ENCODE results near the gene PLS3. TPM values are rescaled to one million over a fixed set of nuclear protein-coding genes. Genes with fewer than 3 reads are reported as not detected.

Gene PLS3
- total and polyA plus RNA-seq, 8 donors = 11.4 to 42.0 (median 23.2) TPM

- Histone ChIP-seq H3K4me3 (no peak overlapping the region), H3K4me1 (no peaks in the 10 kb centered on the region), H3K36me3 (no peaks in the 10 kb centered on the region), H3K27ac (no peak overlapping the region), H3K27me3 (peaks cover 0 to 8% (median 0%) of the 10 kb centered on the region in 4 donors), H3K9me3 (no peaks in the 10 kb centered on the region)
- 75 to 84% methylated on average over 2 of the region's 2 CpGs for WGBS, 2 donors
- no peak for ATAC-seq
- intact Hi-C loops (cut with DNase I) = no loop called here
- no peak for TF ChIP-seq CTCF (IDR thresholded peaks at IDR 0.05)
- DNase-seq = no peak
- no peak for FAIRE-seq
Observed at GRCh38 chrX:115603534-115604074, 42.6 kb downstream of the PLS3 start.

- FAIRE-seq (no peak), ATAC-seq (no peak), DNase-seq (no peak)
- intact Hi-C loops (cut with DNase I) = no loop called here
- Histone ChIP-seq H3K4me1 (no peaks in the 10 kb centered on the region), H3K36me3 (no peaks in the 10 kb centered on the region), H3K27ac (no peak overlapping the region), H3K4me3 (no peak overlapping the region), H3K27me3 (peaks cover 0 to 5% (median 1%) of the 10 kb centered on the region in 4 donors), H3K9me3 (no peaks in the 10 kb centered on the region)
- no peak for TF ChIP-seq CTCF (IDR thresholded peaks at IDR 0.05)
- 65 to 80% methylated on average over 5 of the region's 5 CpGs for WGBS, 2 donors
Observed at GRCh38 chrX:115606861-115607260, 45.9 kb downstream of the PLS3 start.

- H3K9me3 ChIP-seq = no peaks in the 10 kb centered on the region
- 54 to 72% methylated on average over 1 of the region's 1 CpG for WGBS, 2 donors
- DNase-seq = no peak
- no peak for FAIRE-seq
- intact Hi-C loops (cut with DNase I) = no loop called here
- H3K27ac ChIP-seq = no peak overlapping the region
- H3K4me1 ChIP-seq = no peaks in the 10 kb centered on the region
- ATAC-seq = no peak
- H3K27me3 ChIP-seq = peaks cover 0 to 8% (median 1%) of the 10 kb centered on the region in 4 donors
- no peak for TF ChIP-seq CTCF (IDR thresholded peaks at IDR 0.05)
- no peaks in the 10 kb centered on the region for H3K36me3 ChIP-seq
- no peak overlapping the region for H3K4me3 ChIP-seq
Observed at GRCh38 chrX:115609621-115610020, 48.6 kb downstream of the PLS3 start.

GRCh38 chrX:115616943-115617563 lies 56.1 kb downstream of the PLS3 start:
- Histone ChIP-seq H3K36me3 (no peaks in the 10 kb centered on the region), H3K4me1 (no peaks in the 10 kb centered on the region), H3K27ac (no peak overlapping the region), H3K9me3 (no peaks in the 10 kb centered on the region), H3K27me3 (peaks cover 0 to 20% (median 1%) of the 10 kb centered on the region in 4 donors), H3K4me3 (no peak overlapping the region)
- intact Hi-C loops (cut with DNase I) = no loop called here
- no peak for TF ChIP-seq CTCF (IDR thresholded peaks at IDR 0.05)
- peak; percentile 60 for FAIRE-seq
- WGBS, 2 donors = 55 to 75% methylated on average over 5 of the region's 5 CpGs
- no peak for DNase-seq
- ATAC-seq = no peak

- intact Hi-C loops (cut with DNase I) = no loop called here
- Histone ChIP-seq H3K36me3 (no peaks in the 10 kb centered on the region), H3K27me3 (peaks cover 0 to 23% (median 0%) of the 10 kb centered on the region in 4 donors), H3K4me1 (no peaks in the 10 kb centered on the region), H3K27ac (no peak overlapping the region), H3K4me3 (no peak overlapping the region), H3K9me3 (no peaks in the 10 kb centered on the region)
- ATAC-seq (no peak), FAIRE-seq (peak; percentile 34), DNase-seq (no peak)
- no peak for TF ChIP-seq CTCF (IDR thresholded peaks at IDR 0.05)
- WGBS, 2 donors = 47 to 68% methylated on average over 4 of the region's 4 CpGs
Observed at GRCh38 chrX:115622534-115622933, 61.6 kb downstream of the PLS3 start.
